GM06990 (cell line): ENCODE data around the gene CCDC169.

Source experiments
- DNase-seq: peaks from one replicate; pipeline ENCODE4 v3.0.0-alpha.2; 2011; ENCODE audit not compliant: insufficient read length; ENCODE audit errors: extremely low read depth
- H3K27me3 ChIP-seq: replicated peaks from 2 replicates; pipeline ENCODE4 v1.6.0; 2011; ENCODE audit warnings: low read length; ENCODE audit not compliant: control insufficient read depth, insufficient read depth
- H3K36me3 ChIP-seq: 2 replicates; pipeline ENCODE4 v1.5.1; 2011; ENCODE audit warnings: low read length; ENCODE audit not compliant: control insufficient read depth, insufficient read depth
- H3K4me3 ChIP-seq: replicated peaks from 2 replicates; pipeline ENCODE4 v1.5.1; 2011; ENCODE audit warnings: low read depth, mild to moderate bottlenecking, control low read depth, low read length
- TF ChIP-seq, protein P1 (sequence below): IDR thresholded peaks from 2 replicates; pipeline ENCODE4 v1.5.1; 2011; ENCODE audit warnings: low read length, control low read depth, mild to moderate bottlenecking, inconsistent platforms; ENCODE audit not compliant: insufficient read depth, poor library complexity, severe bottlenecking

Gene CCDC169

DNA sequence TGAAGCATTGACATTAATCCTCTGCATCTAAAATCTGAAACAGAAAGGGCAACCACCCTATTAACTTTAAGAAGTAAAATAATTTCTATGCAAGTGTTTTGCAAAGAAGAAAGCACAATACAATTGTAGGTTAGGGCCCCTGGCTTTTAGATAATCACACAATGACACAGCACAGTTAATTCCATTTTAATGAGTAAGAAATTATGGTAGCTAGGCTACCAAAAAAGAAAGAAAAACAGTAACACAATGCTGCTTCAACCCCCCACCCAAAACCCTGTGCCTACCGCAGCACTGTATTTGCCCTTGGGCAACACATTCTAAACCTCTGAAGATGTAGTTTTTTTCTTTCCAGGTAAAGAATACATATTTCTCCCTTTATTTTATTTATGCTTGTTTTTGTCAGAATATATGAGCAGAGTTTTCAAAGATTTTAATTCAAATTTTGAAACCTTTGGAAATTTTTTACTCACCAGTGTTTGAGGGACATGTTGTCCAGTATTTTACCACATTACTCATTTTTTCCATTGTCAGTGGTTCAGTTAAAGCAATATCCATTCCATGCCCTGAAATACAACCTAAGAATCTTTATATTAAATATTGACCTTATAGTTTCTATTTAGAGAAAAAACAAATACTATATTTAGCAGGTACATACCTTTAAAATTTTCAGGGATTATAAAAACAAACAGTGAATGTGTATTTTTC, 104.3 kb downstream of the CCDC169 start:
- no peak overlapping the region for H3K4me3 ChIP-seq
- TF ChIP-seq, protein P1, sequence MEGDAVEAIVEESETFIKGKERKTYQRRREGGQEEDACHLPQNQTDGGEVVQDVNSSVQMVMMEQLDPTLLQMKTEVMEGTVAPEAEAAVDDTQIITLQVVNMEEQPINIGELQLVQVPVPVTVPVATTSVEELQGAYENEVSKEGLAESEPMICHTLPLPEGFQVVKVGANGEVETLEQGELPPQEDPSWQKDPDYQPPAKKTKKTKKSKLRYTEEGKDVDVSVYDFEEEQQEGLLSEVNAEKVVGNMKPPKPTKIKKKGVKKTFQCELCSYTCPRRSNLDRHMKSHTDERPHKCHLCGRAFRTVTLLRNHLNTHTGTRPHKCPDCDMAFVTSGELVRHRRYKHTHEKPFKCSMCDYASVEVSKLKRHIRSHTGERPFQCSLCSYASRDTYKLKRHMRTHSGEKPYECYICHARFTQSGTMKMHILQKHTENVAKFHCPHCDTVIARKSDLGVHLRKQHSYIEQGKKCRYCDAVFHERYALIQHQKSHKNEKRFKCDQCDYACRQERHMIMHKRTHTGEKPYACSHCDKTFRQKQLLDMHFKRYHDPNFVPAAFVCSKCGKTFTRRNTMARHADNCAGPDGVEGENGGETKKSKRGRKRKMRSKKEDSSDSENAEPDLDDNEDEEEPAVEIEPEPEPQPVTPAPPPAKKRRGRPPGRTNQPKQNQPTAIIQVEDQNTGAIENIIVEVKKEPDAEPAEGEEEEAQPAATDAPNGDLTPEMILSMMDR: no peak
- no peaks in the 10 kb centered on the region for H3K36me3 ChIP-seq
- no peak for DNase-seq
- no peaks in the 10 kb centered on the region for H3K27me3 ChIP-seq

DNA sequence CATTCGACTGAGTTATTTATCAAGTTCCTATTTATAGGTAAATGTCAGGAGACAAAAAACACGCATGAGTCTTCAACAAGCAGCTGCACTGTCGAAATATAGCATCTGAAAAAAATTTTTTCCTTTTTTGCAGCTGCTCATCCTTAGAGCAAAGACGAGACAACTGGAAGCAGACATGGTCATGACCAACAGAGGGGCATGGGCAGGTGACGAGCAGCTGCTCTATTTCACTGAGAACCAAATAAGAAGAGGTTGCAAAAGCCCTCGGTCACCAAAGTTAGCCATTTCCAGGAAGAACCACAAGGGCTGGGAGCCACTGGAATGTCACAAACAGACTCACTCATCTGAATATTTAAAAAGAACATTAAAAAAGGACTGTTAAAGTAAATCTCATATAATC, 105.4 kb downstream of the CCDC169 start:
- DNase-seq: no peak
- H3K27me3 ChIP-seq: no peaks in the 10 kb centered on the region
- H3K36me3 ChIP-seq: no peaks in the 10 kb centered on the region
- TF ChIP-seq, protein P1: no peak
- no peak overlapping the region for H3K4me3 ChIP-seq

DNA sequence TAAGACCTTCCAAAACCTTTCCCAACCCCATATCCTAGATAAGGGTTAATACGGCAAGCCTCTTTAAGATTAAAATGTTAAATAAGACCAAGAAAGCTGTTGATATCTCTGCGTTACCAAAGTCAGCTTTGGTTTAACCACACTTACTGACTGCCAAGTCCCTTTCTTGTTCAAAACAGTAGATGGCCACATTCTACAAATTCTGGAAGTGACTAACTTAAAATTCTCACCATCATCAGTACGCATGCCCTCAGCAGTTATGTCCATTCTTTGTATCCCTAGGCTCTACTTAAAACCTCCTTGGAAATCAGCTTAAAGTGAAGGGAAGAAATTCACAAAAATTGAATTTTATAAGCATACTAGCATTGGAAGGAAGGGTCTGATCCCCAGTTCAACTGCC, 106.8 kb downstream of the CCDC169 start:
- DNase-seq: no peak
- H3K27me3 ChIP-seq: no peaks in the 10 kb centered on the region
- no peaks in the 10 kb centered on the region for H3K36me3 ChIP-seq
- TF ChIP-seq, protein P1: no peak
- H3K4me3 ChIP-seq: no peak overlapping the region

- Histone ChIP-seq H3K4me3 (no peak overlapping the region), H3K27me3 (no peaks in the 10 kb centered on the region), H3K36me3 (no peaks in the 10 kb centered on the region)
- TF ChIP-seq, protein P1: no peak
- no peak for DNase-seq
Observed at GRCh38 chr13:36188441-36188840, 109.2 kb downstream of the CCDC169 start.

- TF ChIP-seq, protein P1: no peak
- Histone ChIP-seq H3K36me3 (no peaks in the 10 kb centered on the region), H3K27me3 (no peaks in the 10 kb centered on the region), H3K4me3 (no peak overlapping the region)
- no peak for DNase-seq
Observed at GRCh38 chr13:36183901-36184300, 113.7 kb downstream of the CCDC169 start.
